GM23338 (cell line): ENCODE results near the gene MTHFD2. TPM values are rescaled to one million over a fixed set of nuclear protein-coding genes. Genes with fewer than 3 reads are reported as not detected.
A peak's percentile ranks its signal among the peaks of the same experiment; 100 is the strongest.

Source experiments
- ATAC-seq: fragments of 200-7000 bp; cut with Tn5 transposase; 3 replicates; pipeline ENCODE4 v1.9.1; 2020
- DNase-seq: peaks from one replicate; pipeline ENCODE4 v3.0.0-alpha.2; 2015; ENCODE audit warnings: low spot score
- H2AFZ ChIP-seq: fragments of 200-600 bp; sonication (generic); 2 replicates; pipeline ENCODE4 v1.8.0; 2016; ENCODE audit warnings: antibody characterized with exemption, mild to moderate bottlenecking, moderate library complexity
- H3F3A ChIP-seq: fragments of 200-600 bp; sonication (generic); replicated peaks from 2 replicates; pipeline ENCODE4 v1.8.0; 2017; ENCODE audit warnings: antibody characterized with exemption, mixed run types, low read depth
- H3K27ac ChIP-seq: fragments of 200-600 bp; sonication (generic); 2 replicates; pipeline ENCODE4 v1.6.1; 2016; ENCODE audit warnings: low read depth
- H3K27me3 ChIP-seq: fragments of 200-600 bp; sonication (generic); 2 replicates; pipeline ENCODE4 v1.8.0; 2016; ENCODE audit warnings: mild to moderate bottlenecking, mixed run types, moderate library complexity; ENCODE audit not compliant: insufficient read depth
- H3K36me3 ChIP-seq: fragments of 200-600 bp; sonication (generic); 2 replicates; pipeline ENCODE4 v1.8.0; 2016; ENCODE audit warnings: mild to moderate bottlenecking; ENCODE audit not compliant: insufficient read depth
- H3K4me1 ChIP-seq: fragments of 200-600 bp; sonication (generic); 2 replicates; pipeline ENCODE4 v1.8.0; 2016; ENCODE audit warnings: mild to moderate bottlenecking, moderate library complexity; ENCODE audit not compliant: insufficient read depth
- H3K4me2 ChIP-seq: fragments of 200-600 bp; sonication (generic); 2 replicates; pipeline ENCODE4 v1.7.1; 2017; ENCODE audit warnings: mixed run types
- H3K4me3 ChIP-seq: fragments of 200-600 bp; sonication (generic); 2 replicates; pipeline ENCODE4 v1.6.1; 2016; ENCODE audit warnings: mixed run types
- H3K79me2 ChIP-seq: fragments of 200-600 bp; sonication (generic); replicated peaks from 2 replicates; pipeline ENCODE4 v1.8.0; 2017; ENCODE audit warnings: mild to moderate bottlenecking; ENCODE audit not compliant: insufficient read depth
- H3K9me2 ChIP-seq: fragments of 200-600 bp; sonication (generic); 2 replicates; pipeline ENCODE4 v1.8.0; 2017; ENCODE audit not compliant: insufficient read depth
- H4K20me1 ChIP-seq: fragments of 200-600 bp; sonication (generic); replicated peaks from 2 replicates; pipeline ENCODE4 v1.8.0; 2017; ENCODE audit warnings: mild to moderate bottlenecking; ENCODE audit not compliant: insufficient read depth
- H3K27ac Mint-ChIP-seq: 2 replicates; pipeline ENCODE4 v1.8.0; 2020; ENCODE audit warnings: inconsistent platforms, mild to moderate bottlenecking, moderate library complexity, mixed read lengths
- H3K27me3 Mint-ChIP-seq: 3 replicates; pipeline ENCODE4 v1.8.0; 2022; ENCODE audit warnings: low read depth, mild to moderate bottlenecking, moderate library complexity, mixed read lengths, inconsistent platforms; ENCODE audit not compliant: insufficient read depth, poor library complexity
- H3K36me3 Mint-ChIP-seq: 3 replicates; pipeline ENCODE4 v1.8.0; 2021; ENCODE audit warnings: low read depth, mild to moderate bottlenecking, inconsistent platforms, moderate library complexity, mixed read lengths
- H3K4me1 Mint-ChIP-seq: 3 replicates; pipeline ENCODE4 v1.8.0; 2020; ENCODE audit warnings: mild to moderate bottlenecking, inconsistent platforms, mixed read lengths
- H3K4me3 Mint-ChIP-seq: 3 replicates; pipeline ENCODE4 v1.8.0; 2021; ENCODE audit warnings: moderate library complexity, mild to moderate bottlenecking, inconsistent platforms, mixed read lengths
- H3K9me3 Mint-ChIP-seq: 3 replicates; pipeline ENCODE4 v1.8.0; 2020; ENCODE audit warnings: moderate library complexity, mild to moderate bottlenecking, inconsistent platforms, mixed read lengths
- ZNF331 ChIP-seq: fragments of 250-450 bp; sonication (Bioruptor Pico); IDR thresholded peaks from 2 replicates; pipeline ENCODE4 v1.5.0; 2020; ENCODE audit warnings: low read depth, mild to moderate bottlenecking, moderate library complexity
- ZNF462 ChIP-seq: fragments of 250-450 bp; sonication (Bioruptor Pico); IDR thresholded peaks from 2 replicates; pipeline ENCODE4 v1.5.0; 2020; ENCODE audit warnings: mild to moderate bottlenecking, moderate library complexity
- polyA plus RNA-seq: library from polyadenylated mRNA; unstranded; fragments of >200 nt; fragmentation: Nextera tagmentation; extraction: Ambion mirVana; gene quantifications from 2 replicates; pipeline ENCODE4 v1.2.1, GENCODE V29; 2016
- total RNA-seq: library from RNA; depleted of rRNA; stranded (reverse); fragments of >200 nt; shearing (Covaris generic); gene quantifications from 2 replicates; pipeline ENCODE4 v1.2.3, GENCODE V29; 2014
- TF ChIP-seq, protein P1 (sequence below), 2 experiments: fragments of 200-600 bp in 1 of 2; sonication (generic) in 1 of 2; conservative IDR thresholded peaks; 2 replicates each; pipeline versions ENCODE4 v1.5.1 to v1.6.1; 2016 to 2017; ENCODE audit warnings: antibody characterized with exemption in 2 of 2, low read depth in 2 of 2, mild to moderate bottlenecking in 2 of 2, moderate library complexity in 1 of 2
- TF ChIP-seq, protein P2 (sequence below): IDR thresholded peaks from one replicate; pipeline ENCODE4 v1.6.1; 2018; ENCODE audit warnings: antibody characterized with exemption; ENCODE audit not compliant: unreplicated experiment

Gene MTHFD2
- total and polyA plus RNA-seq, 2 experiments from 2014 or later, result 279 to 281 TPM

GRCh38 chr2:74250189-74250631 is 51.8 kb downstream of the MTHFD2 start:
- H4K20me1 ChIP-seq, result no peaks in the 10 kb centered on the region
- no peaks in the 10 kb centered on the region; the same call in 1 of the 2 replicates for H3K9me2 ChIP-seq
- H3K27ac ChIP-seq, result no peak overlapping the region
- no peaks in the 10 kb centered on the region for H3F3A ChIP-seq
- ATAC-seq (peak; percentile 91), DNase-seq (peak; percentile 79)
- peaks cover 17% of the 10 kb centered on the region for H3K27me3 Mint-ChIP-seq
- no peak overlapping the region; the same call in 1 of the 2 replicates for H2AFZ ChIP-seq
- no peaks in the 10 kb centered on the region for H3K9me3 Mint-ChIP-seq
- H3K4me1 Mint-ChIP-seq, result no peaks in the 10 kb centered on the region
- no peak overlapping the region for H3K4me3 Mint-ChIP-seq
- no peaks in the 10 kb centered on the region for H3K36me3 Mint-ChIP-seq
- no peaks in the 10 kb centered on the region for H3K4me1 ChIP-seq
- H3K36me3 ChIP-seq, result no peaks in the 10 kb centered on the region
- no peak overlapping the region for H3K27ac Mint-ChIP-seq
- no peak for TF ChIP-seq ZNF462
- TF ChIP-seq, protein P1, sequence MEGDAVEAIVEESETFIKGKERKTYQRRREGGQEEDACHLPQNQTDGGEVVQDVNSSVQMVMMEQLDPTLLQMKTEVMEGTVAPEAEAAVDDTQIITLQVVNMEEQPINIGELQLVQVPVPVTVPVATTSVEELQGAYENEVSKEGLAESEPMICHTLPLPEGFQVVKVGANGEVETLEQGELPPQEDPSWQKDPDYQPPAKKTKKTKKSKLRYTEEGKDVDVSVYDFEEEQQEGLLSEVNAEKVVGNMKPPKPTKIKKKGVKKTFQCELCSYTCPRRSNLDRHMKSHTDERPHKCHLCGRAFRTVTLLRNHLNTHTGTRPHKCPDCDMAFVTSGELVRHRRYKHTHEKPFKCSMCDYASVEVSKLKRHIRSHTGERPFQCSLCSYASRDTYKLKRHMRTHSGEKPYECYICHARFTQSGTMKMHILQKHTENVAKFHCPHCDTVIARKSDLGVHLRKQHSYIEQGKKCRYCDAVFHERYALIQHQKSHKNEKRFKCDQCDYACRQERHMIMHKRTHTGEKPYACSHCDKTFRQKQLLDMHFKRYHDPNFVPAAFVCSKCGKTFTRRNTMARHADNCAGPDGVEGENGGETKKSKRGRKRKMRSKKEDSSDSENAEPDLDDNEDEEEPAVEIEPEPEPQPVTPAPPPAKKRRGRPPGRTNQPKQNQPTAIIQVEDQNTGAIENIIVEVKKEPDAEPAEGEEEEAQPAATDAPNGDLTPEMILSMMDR (conservative IDR thresholded peaks at IDR 0.05; ENCODE audit: low read depth in 2 of 2), result peak; percentile 86 to 89
- TF ChIP-seq, protein P2, sequence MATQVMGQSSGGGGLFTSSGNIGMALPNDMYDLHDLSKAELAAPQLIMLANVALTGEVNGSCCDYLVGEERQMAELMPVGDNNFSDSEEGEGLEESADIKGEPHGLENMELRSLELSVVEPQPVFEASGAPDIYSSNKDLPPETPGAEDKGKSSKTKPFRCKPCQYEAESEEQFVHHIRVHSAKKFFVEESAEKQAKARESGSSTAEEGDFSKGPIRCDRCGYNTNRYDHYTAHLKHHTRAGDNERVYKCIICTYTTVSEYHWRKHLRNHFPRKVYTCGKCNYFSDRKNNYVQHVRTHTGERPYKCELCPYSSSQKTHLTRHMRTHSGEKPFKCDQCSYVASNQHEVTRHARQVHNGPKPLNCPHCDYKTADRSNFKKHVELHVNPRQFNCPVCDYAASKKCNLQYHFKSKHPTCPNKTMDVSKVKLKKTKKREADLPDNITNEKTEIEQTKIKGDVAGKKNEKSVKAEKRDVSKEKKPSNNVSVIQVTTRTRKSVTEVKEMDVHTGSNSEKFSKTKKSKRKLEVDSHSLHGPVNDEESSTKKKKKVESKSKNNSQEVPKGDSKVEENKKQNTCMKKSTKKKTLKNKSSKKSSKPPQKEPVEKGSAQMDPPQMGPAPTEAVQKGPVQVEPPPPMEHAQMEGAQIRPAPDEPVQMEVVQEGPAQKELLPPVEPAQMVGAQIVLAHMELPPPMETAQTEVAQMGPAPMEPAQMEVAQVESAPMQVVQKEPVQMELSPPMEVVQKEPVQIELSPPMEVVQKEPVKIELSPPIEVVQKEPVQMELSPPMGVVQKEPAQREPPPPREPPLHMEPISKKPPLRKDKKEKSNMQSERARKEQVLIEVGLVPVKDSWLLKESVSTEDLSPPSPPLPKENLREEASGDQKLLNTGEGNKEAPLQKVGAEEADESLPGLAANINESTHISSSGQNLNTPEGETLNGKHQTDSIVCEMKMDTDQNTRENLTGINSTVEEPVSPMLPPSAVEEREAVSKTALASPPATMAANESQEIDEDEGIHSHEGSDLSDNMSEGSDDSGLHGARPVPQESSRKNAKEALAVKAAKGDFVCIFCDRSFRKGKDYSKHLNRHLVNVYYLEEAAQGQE, result no peak
- TF ChIP-seq ZNF331 (CRISPR knock-in tag), result no peak
- H3K27me3 ChIP-seq, result no peaks in the 10 kb centered on the region
- H3K4me3 ChIP-seq, result no peak overlapping the region
- no peak overlapping the region for H3K4me2 ChIP-seq
- H3K79me2 ChIP-seq, result no peaks in the 10 kb centered on the region
